PC-3 (cell line): ENCODE measurements around the gene RANBP1. TPM values are rescaled to one million over a fixed set of nuclear protein-coding genes. Genes with fewer than 3 reads are reported as not detected.

Experiments
- ATAC-seq: fragments of 200-7000 bp; cut with Tn5 transposase; 2 replicates; pipeline ENCODE4 v1.9.1; 2020; ENCODE audit warnings: mild to moderate bottlenecking, moderate library complexity
- BruUV-seq: library from RNA; stranded (reverse); fragments of 400-500 nt; replicated peaks from 2 replicates; lab custom pipeline; 2021; lab: Mats Ljungman, UMichigan
- CTCF ChIA-PET: fragments of 300-600 bp; sonication (Branson Sonifier 250); formaldehyde crosslinking; loops from one replicate; lab custom pipeline; 2022; ENCODE audit warnings: antibody characterized with exemption; lab: Charles Lee
- POLR2A ChIA-PET: fragments of 300-600 bp; sonication (Branson Sonifier 250); formaldehyde crosslinking; loops from one replicate; lab custom pipeline; 2022; ENCODE audit warnings: antibody characterized with exemption; ENCODE audit not compliant: unreplicated experiment; lab: Charles Lee
- DNase-seq: peaks from one replicate; pipeline ENCODE4 v3.0.0-alpha.2; 2015
- H2AFZ ChIP-seq: fragments of 300-600 bp; sonication (generic); 2 replicates; pipeline ENCODE4 v1.6.0; 2016; ENCODE audit warnings: antibody characterized with exemption, low read length
- H3F3A ChIP-seq: fragments of 300-600 bp; sonication (generic); one replicate; pipeline ENCODE4 v1.6.0; 2017; ENCODE audit warnings: antibody characterized with exemption, low read length, control low read depth, mild to moderate bottlenecking; ENCODE audit not compliant: unreplicated experiment
- H3K27ac ChIP-seq: fragments of 300-600 bp; sonication (generic); 2 replicates; pipeline ENCODE4 v1.5.1; 2016; ENCODE audit warnings: mild to moderate bottlenecking, low read length
- H3K27me3 ChIP-seq: fragments of 300-600 bp; sonication (generic); 2 replicates; pipeline ENCODE4 v1.6.1; 2016; ENCODE audit warnings: low read length, mixed read lengths
- H3K36me3 ChIP-seq: fragments of 300-600 bp; sonication (generic); 2 replicates; pipeline ENCODE4 v1.6.1; 2016; ENCODE audit warnings: low read depth, mixed run types, low read length, mixed read lengths
- H3K4me1 ChIP-seq: fragments of 300-600 bp; sonication (generic); 2 replicates; pipeline ENCODE4 v1.5.1; 2016; ENCODE audit warnings: low read length; ENCODE audit not compliant: insufficient read depth
- H3K4me2 ChIP-seq: fragments of 300-600 bp; sonication (generic); 2 replicates; pipeline ENCODE4 v1.6.0; 2016; ENCODE audit warnings: low read length
- H3K4me3 ChIP-seq: fragments of 300-600 bp; sonication (generic); 2 replicates; pipeline ENCODE4 v1.5.1; 2016; ENCODE audit warnings: mild to moderate bottlenecking, low read length, mixed read lengths
- H3K79me2 ChIP-seq: fragments of 300-600 bp; sonication (generic); 2 replicates; pipeline ENCODE4 v1.6.1; 2017; ENCODE audit warnings: low read length, mixed read lengths
- H3K9ac ChIP-seq: fragments of 300-600 bp; sonication (generic); 2 replicates; pipeline ENCODE4 v1.6.0; 2016; ENCODE audit warnings: mild to moderate bottlenecking, low read length
- H3K9me2 ChIP-seq: fragments of 300-600 bp; sonication (generic); replicated peaks from 2 replicates; pipeline ENCODE4 v1.6.1; 2016; ENCODE audit warnings: mixed run types, low read length, mixed read lengths
- H3K9me3 ChIP-seq: fragments of 300-600 bp; sonication (generic); 2 replicates; pipeline ENCODE4 v1.6.1; 2016; ENCODE audit warnings: low read length, mixed read lengths
- H4K20me1 ChIP-seq: fragments of 300-600 bp; sonication (generic); 2 replicates; pipeline ENCODE4 v1.6.1; 2016; ENCODE audit warnings: low read length, mixed read lengths
- EZH2 ChIP-seq: fragments of 300-600 bp; sonication (generic); IDR thresholded peaks from one replicate; pipeline ENCODE4 v1.6.1; 2017; ENCODE audit warnings: antibody characterized with exemption, mild to moderate bottlenecking, low read length; ENCODE audit not compliant: unreplicated experiment
- EZH2phosphoT487 ChIP-seq: fragments of 300-600 bp; sonication (generic); IDR thresholded peaks from 2 replicates; pipeline ENCODE4 v1.6.1; 2018; ENCODE audit warnings: mild to moderate bottlenecking, antibody characterized with exemption, low read length, borderline replicate concordance
- intact Hi-C: fragments of 100-400 bp; cut with micrococcal nuclease; formaldehyde crosslinking; loops from 2 replicates; pipeline ENCODE4 v1.9.0; 2023
- total RNA-seq: library from RNA; depleted of rRNA; stranded (reverse); fragments of >200 nt; gene quantifications from 2 replicates; pipeline ENCODE4 v1.2.3, GENCODE V29; 2014
- TF ChIP-seq, protein P1 (sequence below): fragments of 300-600 bp; sonication (generic); conservative IDR thresholded peaks from 2 replicates; pipeline ENCODE4 v1.5.1; 2017; ENCODE audit warnings: antibody characterized with exemption, low read depth, mild to moderate bottlenecking, low read length

RANBP1 gene
- total RNA-seq, 1 experiment from 2014 or later: 356 TPM

DNA sequence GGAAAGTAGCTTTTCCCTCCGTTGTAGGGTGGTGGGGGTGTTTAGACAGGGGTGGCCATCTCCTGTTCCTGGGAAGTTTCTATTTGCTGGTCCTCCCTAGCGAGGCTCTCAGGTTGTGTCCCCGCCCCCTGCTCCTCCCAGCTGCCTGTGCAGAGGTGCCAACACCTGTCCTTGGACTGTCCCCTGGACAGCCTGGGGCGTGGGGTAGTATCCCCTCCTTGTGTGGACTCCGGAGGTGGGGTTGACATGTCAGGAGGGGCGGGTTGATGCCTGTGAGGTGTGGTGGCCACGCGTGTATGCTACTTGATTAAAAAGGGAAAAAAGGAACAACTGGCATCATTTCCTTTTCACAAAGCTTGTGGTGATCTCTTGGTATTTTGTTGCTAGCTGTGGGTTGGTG lies 14.3 kb upstream of the RANBP1 start:
- no peak for TF ChIP-seq EZH2phosphoT487
- no peak for TF ChIP-seq EZH2
- TF ChIP-seq, protein P1, sequence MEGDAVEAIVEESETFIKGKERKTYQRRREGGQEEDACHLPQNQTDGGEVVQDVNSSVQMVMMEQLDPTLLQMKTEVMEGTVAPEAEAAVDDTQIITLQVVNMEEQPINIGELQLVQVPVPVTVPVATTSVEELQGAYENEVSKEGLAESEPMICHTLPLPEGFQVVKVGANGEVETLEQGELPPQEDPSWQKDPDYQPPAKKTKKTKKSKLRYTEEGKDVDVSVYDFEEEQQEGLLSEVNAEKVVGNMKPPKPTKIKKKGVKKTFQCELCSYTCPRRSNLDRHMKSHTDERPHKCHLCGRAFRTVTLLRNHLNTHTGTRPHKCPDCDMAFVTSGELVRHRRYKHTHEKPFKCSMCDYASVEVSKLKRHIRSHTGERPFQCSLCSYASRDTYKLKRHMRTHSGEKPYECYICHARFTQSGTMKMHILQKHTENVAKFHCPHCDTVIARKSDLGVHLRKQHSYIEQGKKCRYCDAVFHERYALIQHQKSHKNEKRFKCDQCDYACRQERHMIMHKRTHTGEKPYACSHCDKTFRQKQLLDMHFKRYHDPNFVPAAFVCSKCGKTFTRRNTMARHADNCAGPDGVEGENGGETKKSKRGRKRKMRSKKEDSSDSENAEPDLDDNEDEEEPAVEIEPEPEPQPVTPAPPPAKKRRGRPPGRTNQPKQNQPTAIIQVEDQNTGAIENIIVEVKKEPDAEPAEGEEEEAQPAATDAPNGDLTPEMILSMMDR: no peak
- peaks cover 5% of the 10 kb centered on the region; the same call in 1 of the 2 replicates for H4K20me1 ChIP-seq
- intact Hi-C loops: no loop called here
- H2AFZ ChIP-seq: no peak overlapping the region
- H3K27me3 ChIP-seq: no peaks in the 10 kb centered on the region
- no peaks in the 10 kb centered on the region for H3K9me3 ChIP-seq
- H3K4me1 ChIP-seq: no peaks in the 10 kb centered on the region
- BruUV-seq: no TSS peak
- no peak overlapping the region for H3K4me3 ChIP-seq
- no peaks in the 10 kb centered on the region for H3F3A ChIP-seq
- H3K9ac ChIP-seq: no peak overlapping the region
- no peak for ATAC-seq
- ChIA-PET POLR2A (no interaction called here), CTCF (no interaction called here)
- H3K36me3 ChIP-seq: peaks cover 47% of the 10 kb centered on the region
- H3K79me2 ChIP-seq: peaks cover 20% of the 10 kb centered on the region
- no peaks in the 10 kb centered on the region for H3K9me2 ChIP-seq
- no peak overlapping the region for H3K4me2 ChIP-seq
- no peak for DNase-seq
- H3K27ac ChIP-seq: no peak overlapping the region

DNA sequence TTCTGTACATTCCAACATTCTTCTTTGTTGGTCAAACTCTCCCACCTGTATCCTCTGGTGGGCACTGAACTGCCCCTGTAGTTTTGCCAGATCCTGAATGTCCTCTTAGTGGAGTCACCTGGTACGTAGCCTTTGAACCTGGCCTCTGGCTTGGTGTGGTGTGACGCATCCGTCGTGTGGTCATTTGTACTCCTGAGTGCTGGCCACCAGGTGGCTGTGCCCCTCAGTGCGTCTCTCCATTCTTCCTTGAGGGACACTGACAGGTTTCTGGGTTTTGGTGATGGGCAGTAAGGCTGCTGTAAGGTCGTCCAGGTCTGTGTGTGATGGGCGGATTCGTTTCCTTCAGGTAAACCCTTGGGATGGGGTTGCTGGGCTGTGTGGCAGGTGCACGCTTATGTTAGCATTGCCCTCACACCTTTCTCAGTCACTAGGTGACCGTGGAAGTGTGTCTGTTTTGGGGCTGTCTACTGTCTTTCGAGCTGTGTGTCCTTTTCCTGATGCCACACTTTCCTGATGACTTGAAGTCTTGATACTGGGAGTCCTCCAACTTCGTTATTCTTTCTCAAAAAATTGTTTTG lies 13.6 kb upstream of the RANBP1 start:
- ATAC-seq: no peak
- no peaks in the 10 kb centered on the region for H4K20me1 ChIP-seq

More for the DNA sequence above, 13.6 kb upstream of the RANBP1 start:
- no peak overlapping the region for H3K4me3 ChIP-seq
- no peaks in the 10 kb centered on the region for H3K9me2 ChIP-seq
- no peak for DNase-seq
- no peaks in the 10 kb centered on the region for H3F3A ChIP-seq
- no peak overlapping the region for H3K4me2 ChIP-seq
- no peaks in the 10 kb centered on the region for H3K27me3 ChIP-seq
- H3K4me1 ChIP-seq: no peaks in the 10 kb centered on the region
- intact Hi-C loops: no loop called here
- no peak overlapping the region for H2AFZ ChIP-seq
- H3K9me3 ChIP-seq: no peaks in the 10 kb centered on the region
- ChIA-PET CTCF (no interaction called here), POLR2A (no interaction called here)
- H3K9ac ChIP-seq: no peak overlapping the region
- H3K27ac ChIP-seq: no peak overlapping the region
- TF ChIP-seq EZH2phosphoT487 (no peak), EZH2 (no peak)
- TF ChIP-seq, protein P1: no peak; the same call in 1 of the 2 replicates
- H3K36me3 ChIP-seq: peaks cover 40% of the 10 kb centered on the region
- H3K79me2 ChIP-seq: peaks cover 20% of the 10 kb centered on the region
- no TSS peak for BruUV-seq
